HEK293 (cell line): Measurements from ENCODE around the gene LPIN2.

ENCODE experiments used
- CTCF ChIP-seq: fragments of 450-650 bp; formaldehyde crosslinking; IDR thresholded peaks from 2 replicates; pipeline ENCODE4 v1.5.1; 2016; ENCODE audit warnings: missing biosample characterization, missing genetic modification characterization
- ZNF121 ChIP-seq: fragments of 450-650 bp; formaldehyde crosslinking; IDR thresholded peaks from 2 replicates; pipeline ENCODE4 v1.5.1; 2016; ENCODE audit warnings: missing biosample characterization, missing genetic modification characterization
- ZNF148 ChIP-seq: fragments of 450-650 bp; formaldehyde crosslinking; IDR thresholded peaks from 2 replicates; pipeline ENCODE4 v1.5.0; 2017; ENCODE audit warnings: missing biosample characterization, missing genetic modification characterization, borderline replicate concordance

GRCh38 chr18:2978208-2978607 lies 34.7 kb downstream of the LPIN2 start:
- no peak for TF ChIP-seq ZNF148 (tag by site-specific recombination)
- no peak for TF ChIP-seq ZNF121 (tag by site-specific recombination)
- TF ChIP-seq CTCF, result no peak
